Activated CD4-positive, alpha-beta memory T cell treated with anti-CD3 and anti-CD28 coated beads for 36 hours (primary cell): ENCODE results near the gene FLOT1. TPM values are rescaled to one million over a fixed set of nuclear protein-coding genes. Genes with fewer than 3 reads are reported as not detected.
A peak's percentile ranks its signal among the peaks of the same experiment; 100 is the strongest.

Experiments
- CTCF ChIA-PET: fragments of 350-600 bp; sonication (Branson Sonifier 250); formaldehyde crosslinking; loops from one replicate; lab custom pipeline; 2021; ENCODE audit warnings: antibody characterized with exemption, inconsistent platforms; lab: Charles Lee
- POLR2A ChIA-PET: fragments of 350-600 bp; sonication (Branson Sonifier 250); formaldehyde crosslinking; loops from one replicate; lab custom pipeline; 2021; ENCODE audit warnings: antibody characterized with exemption; lab: Charles Lee
- DNase-seq: peaks from one replicate; pipeline ENCODE4 v3.0.0-alpha.2; 2020
- H3K27ac Mint-ChIP-seq: one replicate; pipeline ENCODE4 v1.8.0; 2021; ENCODE audit warnings: mixed read lengths
- H3K27me3 Mint-ChIP-seq: one replicate; pipeline ENCODE4 v1.8.0; 2021; ENCODE audit warnings: mixed read lengths
- H3K36me3 Mint-ChIP-seq: one replicate; pipeline ENCODE4 v1.8.0; 2021; ENCODE audit warnings: mixed read lengths
- H3K4me1 Mint-ChIP-seq: one replicate; pipeline ENCODE4 v1.8.0; 2021; ENCODE audit warnings: low read depth, mixed read lengths
- H3K4me3 Mint-ChIP-seq: one replicate; pipeline ENCODE4 v1.8.0; 2021; ENCODE audit warnings: mild to moderate bottlenecking, mixed read lengths
- H3K9me3 Mint-ChIP-seq: one replicate; pipeline ENCODE4 v1.8.0; 2021; ENCODE audit warnings: mixed read lengths
- intact Hi-C: fragments of 100-400 bp; cut with micrococcal nuclease; formaldehyde crosslinking; loops from one replicate; pipeline ENCODE4 v1.15.1; 2023
- total RNA-seq, 2 experiments: library from RNA; stranded (reverse); gene quantifications; one replicate each; pipeline ENCODE4 v1.2.3, GENCODE V29; 2021

Gene FLOT1, protein sequence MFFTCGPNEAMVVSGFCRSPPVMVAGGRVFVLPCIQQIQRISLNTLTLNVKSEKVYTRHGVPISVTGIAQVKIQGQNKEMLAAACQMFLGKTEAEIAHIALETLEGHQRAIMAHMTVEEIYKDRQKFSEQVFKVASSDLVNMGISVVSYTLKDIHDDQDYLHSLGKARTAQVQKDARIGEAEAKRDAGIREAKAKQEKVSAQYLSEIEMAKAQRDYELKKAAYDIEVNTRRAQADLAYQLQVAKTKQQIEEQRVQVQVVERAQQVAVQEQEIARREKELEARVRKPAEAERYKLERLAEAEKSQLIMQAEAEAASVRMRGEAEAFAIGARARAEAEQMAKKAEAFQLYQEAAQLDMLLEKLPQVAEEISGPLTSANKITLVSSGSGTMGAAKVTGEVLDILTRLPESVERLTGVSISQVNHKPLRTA
- 100 to 1,000 TPM; 226 to 231 TPM for total RNA-seq

DNA sequence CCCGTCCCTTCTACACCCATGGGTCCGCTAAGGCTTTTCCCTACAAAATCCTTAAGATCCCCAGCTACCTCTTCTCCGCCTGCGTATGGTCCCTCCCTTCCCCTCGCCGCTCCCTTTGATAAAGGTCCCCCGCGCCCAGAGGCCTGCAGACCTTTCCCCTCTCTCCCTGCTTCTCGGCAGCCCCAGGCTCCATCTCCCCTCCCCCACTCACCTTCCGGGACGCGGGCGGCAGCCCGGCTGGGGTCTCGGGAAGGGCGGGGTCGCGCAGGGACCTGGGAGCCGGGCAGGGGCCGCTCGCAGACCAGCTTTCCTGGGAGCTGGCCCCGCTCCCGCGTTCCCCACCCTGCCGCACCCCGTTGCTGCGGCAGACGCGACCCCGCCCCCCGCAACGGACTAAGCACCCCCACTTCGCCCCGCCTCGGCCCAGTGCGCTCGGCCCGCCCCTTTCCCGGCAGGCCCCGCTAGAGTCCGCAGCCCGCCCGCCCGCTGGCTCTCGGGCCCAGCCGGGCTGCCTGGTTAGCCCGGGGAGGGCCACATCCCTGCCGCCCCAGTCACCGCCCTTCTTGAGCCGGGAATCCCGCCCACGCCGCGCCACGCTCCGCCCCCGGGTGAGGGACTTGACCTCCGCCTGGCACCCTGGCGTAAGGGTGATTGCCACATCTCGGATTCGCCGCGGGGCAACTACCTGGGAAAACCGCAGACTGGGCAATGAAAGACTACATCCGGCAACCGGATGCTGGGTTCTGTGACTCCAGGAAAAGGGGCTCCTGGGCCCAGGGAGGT is at the start of gene FLOT1:
Gene FLOT1 (minus strand): TSS at position 372 of the 783 bp plus-strand sequence. CDS start 498 bp downstream, outside the sequence.
- Mint-ChIP-seq H3K4me3 (peak within 1 kb of the TSS; percentile 99), H3K27me3 (no peaks in the 10 kb centered on the region), H3K9me3 (no peaks in the 10 kb centered on the region), H3K36me3 (peaks cover 61% of the 10 kb centered on the region), H3K4me1 (peaks cover 62% of the 10 kb centered on the region), H3K27ac (peak within 1 kb of the TSS; percentile 97)
- DNase-seq: peak; percentile 99
- POLR2A ChIA-PET: interaction anchor here (0.7 to 4.0 kb wide), 14 partner anchors 8 to 171 kb away, joined by 3 to 47 read pairs (median 6); partner anchors contain the start of gene VARS2
- intact Hi-C loops: loop anchor here (1.0 to 5.0 kb wide), 5 partner anchors 25 to 255 kb away; partner anchors contain the start of genes HLA-E and MDC1
- CTCF ChIA-PET: interaction anchor here (0.9 to 3.4 kb wide), 5 partner anchors 12 to 171 kb away, joined by 3 to 19 read pairs (median 7); no protein-coding TSS in a partner anchor

DNA sequence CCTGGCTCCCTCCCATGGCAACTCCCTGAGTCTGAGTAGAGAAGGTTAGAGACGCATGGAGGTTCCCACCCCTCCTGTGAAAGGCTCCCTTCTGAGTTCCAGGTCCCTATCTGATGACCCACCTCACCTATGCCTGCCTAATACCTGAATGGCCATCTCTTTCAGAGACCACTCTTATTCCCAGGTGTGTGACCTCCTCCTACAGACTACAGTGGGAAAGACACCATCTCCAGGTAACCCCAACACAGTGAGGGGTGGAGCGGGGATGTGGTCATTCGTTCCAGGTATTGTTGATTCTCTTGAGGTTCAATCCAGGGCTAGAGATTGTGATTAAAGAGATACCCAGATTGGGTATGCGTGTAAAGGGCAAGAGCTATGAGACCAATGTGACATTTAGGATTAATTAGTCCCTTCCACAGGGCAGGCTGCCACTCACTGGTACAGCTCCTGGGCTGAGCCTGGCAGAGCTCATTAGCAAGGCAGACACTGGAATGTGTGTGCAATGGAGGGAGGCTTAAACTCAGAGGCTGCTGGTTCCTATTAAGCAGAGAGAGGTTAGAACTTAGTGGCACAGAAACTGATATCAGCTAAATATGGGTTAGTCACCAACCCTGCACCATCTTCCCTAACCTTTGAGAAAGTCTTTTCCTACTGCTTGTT is 48.4 kb upstream of the FLOT1 start:
- Mint-ChIP-seq H3K9me3 (no peaks in the 10 kb centered on the region), H3K27ac (no peak overlapping the region), H3K4me1 (peaks cover 73% of the 10 kb centered on the region), H3K27me3 (no peaks in the 10 kb centered on the region), H3K4me3 (no peak overlapping the region), H3K36me3 (no peaks in the 10 kb centered on the region)
- intact Hi-C loops: no loop called here
- ChIA-PET POLR2A (interaction anchor here (0.7 to 1.1 kb wide), 4 partner anchors 28 to 54 kb away, joined by 3 to 4 read pairs (median 4); no protein-coding TSS in a partner anchor), CTCF (interaction anchor here (1.0 to 4.2 kb wide), 3 partner anchors 15 to 30 kb away, joined by 3 to 23 read pairs (median 3); no protein-coding TSS in a partner anchor)
- no peak for DNase-seq

DNA sequence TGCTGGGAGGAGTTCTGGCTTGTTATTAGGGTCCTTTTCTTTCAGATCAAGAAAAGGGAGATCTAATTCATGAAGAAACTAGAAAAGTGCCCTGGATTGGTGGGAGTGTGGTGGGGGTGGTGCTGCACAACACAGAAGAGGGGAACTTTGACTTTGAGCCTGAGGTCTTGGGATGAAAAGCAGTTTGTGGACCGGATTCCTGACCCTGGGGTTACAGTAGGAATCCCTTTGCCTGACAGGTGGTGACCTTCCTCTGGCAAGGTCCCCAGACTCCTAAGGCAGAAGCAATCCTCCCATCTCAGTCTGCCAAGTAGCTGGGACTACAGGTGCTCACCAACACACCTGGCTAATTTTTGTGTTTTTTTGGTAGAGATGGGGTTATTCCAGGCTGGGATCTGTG is 47.1 kb upstream of the FLOT1 start:
- H3K27me3 Mint-ChIP-seq: no peaks in the 10 kb centered on the region
- ChIA-PET CTCF (interaction anchor here (4.2 kb wide), 1 partner anchor 31 kb away, joined by 23 read pairs; no protein-coding TSS in a partner anchor), POLR2A (interaction anchor here (0.8 to 2.7 kb wide), 4 partner anchors 22 to 61 kb away, joined by 3 to 23 read pairs (median 8); partner anchors contain the start of gene IER3)
- no peak for DNase-seq
- H3K36me3 Mint-ChIP-seq: no peaks in the 10 kb centered on the region
- H3K4me3 Mint-ChIP-seq: no peak overlapping the region
- no peaks in the 10 kb centered on the region for H3K9me3 Mint-ChIP-seq
- peak overlapping the region; percentile 42 for H3K27ac Mint-ChIP-seq
- H3K4me1 Mint-ChIP-seq: peaks cover 72% of the 10 kb centered on the region
- intact Hi-C loops: loop anchor here (2.0 kb wide), 2 partner anchors 45 to 53 kb away; partner anchors contain the start of gene IER3

DNA sequence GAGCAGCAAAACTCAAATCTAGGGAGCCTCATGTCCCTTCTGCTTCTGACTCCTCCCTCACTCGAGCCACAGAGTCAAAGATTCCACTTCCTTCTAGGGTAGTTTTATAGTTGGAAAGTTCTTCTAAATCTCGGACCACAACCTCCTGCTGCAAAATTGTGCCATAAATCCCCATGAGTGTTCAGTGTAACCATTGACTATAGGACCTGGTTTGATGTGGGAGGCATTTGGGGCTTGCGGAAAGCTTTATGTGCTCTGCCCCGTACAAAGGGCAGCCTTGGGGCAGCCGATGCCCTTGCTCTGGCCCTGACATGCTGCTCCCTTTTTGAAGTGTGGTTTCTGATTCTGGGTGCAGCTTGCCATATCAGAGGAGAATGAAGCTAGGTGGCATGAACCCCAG is 45.5 kb upstream of the FLOT1 start:
- Mint-ChIP-seq H3K36me3 (no peaks in the 10 kb centered on the region), H3K4me1 (peaks cover 61% of the 10 kb centered on the region), H3K4me3 (peak overlapping the region; percentile 48), H3K27me3 (no peaks in the 10 kb centered on the region), H3K27ac (peak overlapping the region; percentile 89), H3K9me3 (no peaks in the 10 kb centered on the region)
- ChIA-PET POLR2A (interaction anchor here (1.1 to 3.5 kb wide), 6 partner anchors 18 to 46 kb away, joined by 3 to 33 read pairs (median 10); partner anchors contain the start of genes FLOT1 and IER3), CTCF (interaction anchor here (1.1 to 4.2 kb wide), 8 partner anchors 11 to 89 kb away, joined by 3 to 23 read pairs (median 5); partner anchors contain the start of gene IER3)
- intact Hi-C loops: loop anchor here (1.0 to 2.0 kb wide), 4 partner anchors 19 to 51 kb away; partner anchors contain the start of gene IER3
- DNase-seq: peak; percentile 58

DNA sequence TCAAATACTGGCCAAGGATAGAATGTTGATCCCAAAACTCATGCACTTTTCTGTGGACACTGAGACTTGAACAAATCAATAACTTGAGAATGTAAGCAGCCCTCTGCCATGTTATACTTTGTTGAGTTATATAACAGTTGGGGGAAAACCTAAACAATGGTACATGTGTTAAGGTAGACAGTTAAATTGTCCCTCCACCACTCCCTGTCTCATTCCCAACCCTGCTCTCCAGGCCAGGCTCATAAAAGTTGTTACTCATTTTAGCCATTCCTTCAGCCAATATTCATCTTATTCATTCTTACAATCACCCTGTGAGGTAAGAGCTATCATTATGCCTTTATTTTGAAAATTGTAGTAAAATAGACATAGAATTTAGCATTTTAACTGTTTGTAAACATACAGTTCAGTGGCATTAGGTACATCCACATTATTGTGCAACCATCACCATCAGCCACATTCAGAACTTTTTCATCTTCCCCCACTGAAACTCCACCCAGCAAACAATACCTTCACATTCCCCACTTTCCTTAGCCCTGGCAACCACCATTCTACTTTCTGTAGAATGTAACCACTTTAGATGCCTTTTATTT is 40.0 kb upstream of the FLOT1 start:
- intact Hi-C loops: no loop called here
- DNase-seq: no peak
- H3K27ac Mint-ChIP-seq: no peak overlapping the region
- no peaks in the 10 kb centered on the region for H3K27me3 Mint-ChIP-seq
- no peaks in the 10 kb centered on the region for H3K36me3 Mint-ChIP-seq
- H3K4me1 Mint-ChIP-seq: peaks cover 35% of the 10 kb centered on the region
- no peaks in the 10 kb centered on the region for H3K9me3 Mint-ChIP-seq
- ChIA-PET CTCF (interaction anchor here (1.9 to 2.0 kb wide), 2 partner anchors 10 to 297 kb away, joined by 4 to 6 read pairs; no protein-coding TSS in a partner anchor), POLR2A (interaction anchor here (1.2 to 1.6 kb wide), 3 partner anchors 14 to 28 kb away, joined by 3 to 5 read pairs (median 3); no protein-coding TSS in a partner anchor)
- no peak overlapping the region for H3K4me3 Mint-ChIP-seq

DNA sequence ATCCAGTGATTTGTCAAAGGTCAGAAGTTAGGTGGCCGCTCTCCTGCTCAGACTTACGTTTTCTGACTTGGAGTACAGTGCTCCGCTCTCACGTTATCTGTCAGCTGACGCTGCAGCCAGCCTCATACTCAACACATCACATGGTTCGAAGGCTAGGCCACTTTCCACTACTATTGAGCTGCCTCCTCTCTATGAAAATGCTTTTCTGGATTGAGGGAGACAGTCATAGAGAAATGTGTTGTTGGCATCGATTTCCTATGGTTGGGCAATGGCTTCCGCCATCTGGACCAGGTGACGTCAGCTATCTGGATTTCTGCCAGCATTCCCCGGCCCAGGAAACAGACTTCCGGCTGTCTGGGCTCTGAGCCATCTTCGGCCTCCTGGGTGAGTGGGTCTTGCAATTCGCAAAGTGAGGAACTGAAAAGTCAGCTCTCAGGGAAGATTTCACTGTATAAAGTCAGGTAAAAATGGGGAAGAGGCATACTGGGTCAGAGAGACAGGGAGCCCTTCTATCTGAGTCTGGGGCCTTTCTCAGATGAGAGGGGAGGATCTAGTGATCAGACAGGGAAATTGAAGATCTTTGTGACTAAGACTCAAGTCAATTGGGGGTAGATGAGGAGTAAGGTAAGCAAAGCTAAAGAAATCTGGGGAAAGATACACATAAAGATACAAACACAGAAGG is 39.4 kb upstream of the FLOT1 start:
- Mint-ChIP-seq H3K27me3 (no peaks in the 10 kb centered on the region), H3K4me1 (peaks cover 35% of the 10 kb centered on the region), H3K27ac (no peak overlapping the region), H3K4me3 (no peak overlapping the region), H3K9me3 (no peaks in the 10 kb centered on the region), H3K36me3 (no peaks in the 10 kb centered on the region)
- DNase-seq: no peak
- intact Hi-C loops: no loop called here
- POLR2A ChIA-PET: interaction anchor here (1.2 to 1.6 kb wide), 3 partner anchors 13 to 29 kb away, joined by 3 to 5 read pairs (median 3); no protein-coding TSS in a partner anchor
- CTCF ChIA-PET: interaction anchor here (0.8 to 2.0 kb wide), 3 partner anchors 10 to 298 kb away, joined by 3 to 6 read pairs (median 4); no protein-coding TSS in a partner anchor

DNA sequence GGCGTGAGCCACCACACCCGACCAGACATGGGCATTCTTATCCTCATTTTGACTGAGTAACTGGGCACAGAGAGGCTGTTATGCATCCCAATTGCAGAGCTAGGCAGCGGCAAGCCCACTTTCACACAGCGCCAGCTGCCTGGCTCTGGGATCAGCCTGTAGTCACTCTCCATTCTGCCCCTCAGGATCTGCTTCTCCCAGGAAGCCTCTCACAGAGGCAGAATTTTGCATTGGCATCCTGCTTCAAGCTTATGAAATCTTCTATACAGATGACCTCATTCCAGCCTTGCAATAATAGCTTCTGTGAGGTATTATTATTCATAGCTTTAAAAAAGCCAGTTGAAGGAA is 38.9 kb upstream of the FLOT1 start:
- no peaks in the 10 kb centered on the region for H3K36me3 Mint-ChIP-seq
- H3K27me3 Mint-ChIP-seq: no peaks in the 10 kb centered on the region
- no peak overlapping the region for H3K27ac Mint-ChIP-seq
- CTCF ChIA-PET: interaction anchor here (0.8 to 2.0 kb wide), 3 partner anchors 9 to 299 kb away, joined by 3 to 6 read pairs (median 4); no protein-coding TSS in a partner anchor
- DNase-seq: no peak
- no peaks in the 10 kb centered on the region for H3K9me3 Mint-ChIP-seq
- H3K4me1 Mint-ChIP-seq: peaks cover 30% of the 10 kb centered on the region
- H3K4me3 Mint-ChIP-seq: no peak overlapping the region
- intact Hi-C loops: no loop called here
- POLR2A ChIA-PET: interaction anchor here (1.4 to 1.6 kb wide), 2 partner anchors 13 to 29 kb away, joined by 3 to 5 read pairs; no protein-coding TSS in a partner anchor

DNA sequence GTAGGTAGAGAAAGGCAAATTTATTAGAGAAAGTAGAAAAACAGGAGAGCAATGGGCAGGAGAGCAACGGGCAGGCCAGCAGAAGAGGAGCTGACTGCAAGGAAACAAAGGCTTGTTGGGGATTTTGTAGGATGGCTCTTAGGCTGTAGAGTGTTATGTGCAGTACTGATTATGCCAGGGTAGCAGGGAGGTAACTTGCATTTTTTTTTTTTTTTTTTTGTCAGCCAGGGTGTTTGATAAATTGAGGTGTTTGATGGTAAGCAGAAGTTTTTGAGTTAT is 38.1 kb upstream of the FLOT1 start:
- CTCF ChIA-PET: interaction anchor here (0.6 to 1.0 kb wide), 2 partner anchors 50 to 301 kb away, joined by 3 read pairs; no protein-coding TSS in a partner anchor
- no peak overlapping the region for H3K27ac Mint-ChIP-seq
- H3K4me3 Mint-ChIP-seq: no peak overlapping the region
- intact Hi-C loops: no loop called here
- H3K4me1 Mint-ChIP-seq: peaks cover 24% of the 10 kb centered on the region
- no peaks in the 10 kb centered on the region for H3K27me3 Mint-ChIP-seq
- H3K9me3 Mint-ChIP-seq: no peaks in the 10 kb centered on the region
- POLR2A ChIA-PET: interaction anchor here (0.6 kb wide), 1 partner anchor 182 kb away, joined by 3 read pairs; no protein-coding TSS in a partner anchor
- no peak for DNase-seq
- H3K36me3 Mint-ChIP-seq: no peaks in the 10 kb centered on the region

DNA sequence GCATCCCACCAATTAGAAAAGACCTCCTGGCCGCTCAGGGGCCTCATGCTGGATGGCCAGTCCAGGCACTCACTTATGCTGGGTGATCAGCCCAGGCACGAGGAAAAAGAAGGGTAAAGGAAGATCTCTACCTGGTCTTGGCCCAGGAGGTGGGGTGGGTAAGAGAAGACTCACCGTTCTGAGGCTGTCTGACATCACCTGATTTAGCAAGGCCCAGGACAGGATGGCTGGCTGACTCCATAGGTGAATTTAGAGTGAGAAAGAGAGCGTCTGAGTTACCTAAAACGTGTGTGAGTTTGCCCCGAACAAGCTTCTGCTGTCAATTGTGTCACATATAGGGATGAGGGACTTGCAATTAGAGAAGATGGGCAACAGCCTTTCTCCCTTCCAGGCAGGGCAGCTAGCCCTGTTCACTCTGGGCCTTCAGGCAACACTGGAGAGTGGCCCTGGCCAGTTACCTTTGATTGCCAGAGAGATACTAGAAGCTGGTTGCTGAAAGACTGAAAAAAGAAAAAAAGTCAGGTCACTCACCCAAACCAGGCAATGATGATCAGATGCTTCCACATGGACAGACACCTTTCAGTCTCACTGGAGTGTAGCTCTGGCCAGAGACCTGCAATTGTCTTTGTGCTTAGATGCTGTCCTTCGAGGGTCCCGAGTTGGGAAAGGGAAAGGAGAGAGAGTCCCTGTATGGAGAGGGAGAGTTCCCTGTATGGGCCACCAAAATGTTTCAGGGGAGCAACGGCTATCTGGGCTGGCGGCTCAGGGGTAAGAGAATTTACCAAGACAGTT is 37.6 kb upstream of the FLOT1 start:
- ChIA-PET CTCF (interaction anchor here (0.6 to 1.0 kb wide), 3 partner anchors 49 to 300 kb away, joined by 3 read pairs; no protein-coding TSS in a partner anchor), POLR2A (interaction anchor here (0.6 to 0.7 kb wide), 2 partner anchors 23 to 33 kb away, joined by 3 to 5 read pairs; no protein-coding TSS in a partner anchor)
- Mint-ChIP-seq H3K4me3 (no peak overlapping the region), H3K36me3 (no peaks in the 10 kb centered on the region), H3K4me1 (peaks cover 18% of the 10 kb centered on the region), H3K27ac (no peak overlapping the region), H3K9me3 (no peaks in the 10 kb centered on the region), H3K27me3 (no peaks in the 10 kb centered on the region)
- intact Hi-C loops: no loop called here
- no peak for DNase-seq
